Type B pancreatic cell (in vitro differentiated cells): Measurements from ENCODE around the gene BCAS3. TPM values are rescaled to one million over a fixed set of nuclear protein-coding genes. Genes with fewer than 3 reads are reported as not detected.
"Not testable (repeated sequence)": the region's sequence is repeated elsewhere in the genome, so short reads cannot be mapped to it uniquely, and the experiment has no call there.

Experiments
- DNase-seq: peaks from one replicate; pipeline ENCODE4 v3.0.0; 2021; ENCODE audit warnings: mixed read lengths; ENCODE audit not compliant: unreplicated experiment; ENCODE audit errors: extremely low spot score
- H3K27ac Mint-ChIP-seq: 2 replicates; pipeline ENCODE4 v1.8.0; 2021; ENCODE audit warnings: mild to moderate bottlenecking, mixed read lengths
- H3K27me3 Mint-ChIP-seq: 2 replicates; pipeline ENCODE4 v1.8.0; 2021; ENCODE audit warnings: mixed read lengths
- H3K36me3 Mint-ChIP-seq: 2 replicates; pipeline ENCODE4 v1.8.0; 2021; ENCODE audit warnings: mixed read lengths
- H3K4me1 Mint-ChIP-seq: one replicate; pipeline ENCODE4 v1.8.0; 2021; ENCODE audit warnings: mixed read lengths; ENCODE audit not compliant: unreplicated experiment
- H3K4me3 Mint-ChIP-seq: 2 replicates; pipeline ENCODE4 v1.8.0; 2021; ENCODE audit warnings: mild to moderate bottlenecking, mixed read lengths
- H3K9me3 Mint-ChIP-seq: 2 replicates; pipeline ENCODE4 v1.8.0; 2021; ENCODE audit warnings: mixed read lengths
- CTCF ChIP-seq: fragments of 200-600 bp; sonication (generic); conservative IDR thresholded peaks from 2 replicates; pipeline ENCODE4 v1.5.0; 2021; ENCODE audit warnings: antibody characterized with exemption, mild to moderate bottlenecking
- total RNA-seq: library from RNA; stranded (reverse); gene quantifications from 2 replicates; pipeline ENCODE4 v1.2.1, GENCODE V29; 2021; ENCODE audit warnings: low replicate concordance

Gene BCAS3
- total RNA-seq, 1 donor from 2014 or later = 23.0 TPM

- H3K9me3 Mint-ChIP-seq = peaks cover 6% of the 10 kb centered on the region
- no peaks in the 10 kb centered on the region for H3K27me3 Mint-ChIP-seq
- H3K4me3 Mint-ChIP-seq = no peak overlapping the region
- H3K4me1 Mint-ChIP-seq = peaks cover 5% of the 10 kb centered on the region
- DNase-seq = no peak
- no peak for TF ChIP-seq CTCF
- H3K27ac Mint-ChIP-seq = no peak overlapping the region
- H3K36me3 Mint-ChIP-seq = no peaks in the 10 kb centered on the region
These were observed 72.1 kb downstream of the BCAS3 start for GRCh38 chr17:60749708-60750107.

GRCh38 chr17:60750640-60751039 lies 73.0 kb downstream of the BCAS3 start:
- no peaks in the 10 kb centered on the region for H3K36me3 Mint-ChIP-seq
- no peaks in the 10 kb centered on the region for H3K27me3 Mint-ChIP-seq
- no peak for TF ChIP-seq CTCF
- peaks cover 6% of the 10 kb centered on the region for H3K9me3 Mint-ChIP-seq
- H3K4me3 Mint-ChIP-seq = no peak overlapping the region
- peaks cover 5% of the 10 kb centered on the region for H3K4me1 Mint-ChIP-seq
- no peak overlapping the region for H3K27ac Mint-ChIP-seq
- no peak for DNase-seq

- no peak for TF ChIP-seq CTCF
- Mint-ChIP-seq H3K27me3 (no peaks in the 10 kb centered on the region), H3K9me3 (peaks cover 6% of the 10 kb centered on the region), H3K36me3 (no peaks in the 10 kb centered on the region), H3K4me3 (no peak overlapping the region), H3K4me1 (peaks cover 5% of the 10 kb centered on the region), H3K27ac (no peak overlapping the region)
- DNase-seq = no peak
These were observed 74.2 kb downstream of the BCAS3 start for GRCh38 chr17:60751884-60752283.

- peaks cover 6% of the 10 kb centered on the region for H3K9me3 Mint-ChIP-seq
- H3K27me3 Mint-ChIP-seq = no peaks in the 10 kb centered on the region
- no peaks in the 10 kb centered on the region for H3K4me1 Mint-ChIP-seq
- no peak for TF ChIP-seq CTCF
- no peaks in the 10 kb centered on the region for H3K36me3 Mint-ChIP-seq
- no peak overlapping the region for H3K4me3 Mint-ChIP-seq
- DNase-seq = no peak
- no peak overlapping the region for H3K27ac Mint-ChIP-seq
These were observed 75.4 kb downstream of the BCAS3 start for GRCh38 chr17:60752873-60753577.

- Mint-ChIP-seq H3K4me1 (no peaks in the 10 kb centered on the region), H3K4me3 (no peak overlapping the region), H3K9me3 (peaks cover 6% of the 10 kb centered on the region), H3K27me3 (no peaks in the 10 kb centered on the region), H3K27ac (no peak overlapping the region), H3K36me3 (no peaks in the 10 kb centered on the region)
- DNase-seq = no peak
- TF ChIP-seq CTCF = no peak
These were observed 76.5 kb downstream of the BCAS3 start for GRCh38 chr17:60754057-60754604.

DNA sequence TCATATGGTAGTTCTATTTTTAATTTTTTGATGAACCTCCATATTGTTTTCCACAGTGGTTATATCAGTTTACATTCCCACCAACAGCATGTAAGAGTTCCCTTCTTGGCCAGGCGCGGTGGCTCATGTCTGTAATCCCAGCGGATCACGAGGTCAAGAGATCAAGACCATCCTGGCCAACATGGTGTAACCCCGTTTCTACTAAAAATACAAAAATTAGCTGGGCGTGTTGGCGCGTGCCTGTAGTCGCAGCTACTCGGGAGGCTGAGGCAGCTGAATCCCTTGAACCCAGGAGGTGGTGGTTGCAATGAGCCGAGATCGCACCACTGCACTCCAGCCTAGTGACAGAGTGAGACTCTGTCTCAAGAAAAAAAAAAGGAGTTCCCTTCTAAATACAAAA lies 79.1 kb downstream of the BCAS3 start:
- not testable (repeated sequence) for H3K36me3 Mint-ChIP-seq, H3K4me1 Mint-ChIP-seq, DNase-seq, H3K9me3 Mint-ChIP-seq, H3K27me3 Mint-ChIP-seq, H3K27ac Mint-ChIP-seq, H3K4me3 Mint-ChIP-seq
